H1 (cell line): ENCODE data around the gene YIPF1. TPM values are rescaled to one million over a fixed set of nuclear protein-coding genes. Genes with fewer than 3 reads are reported as not detected.

Experiments used
- CTCF ChIA-PET: fragments of 300-600 bp; sonication (Branson Sonifier 250); formaldehyde crosslinking; loops from one replicate; lab custom pipeline; 2021; ENCODE audit not compliant: partially characterized antibody; lab: Charles Lee
- POLR2A ChIA-PET: fragments of 300-600 bp; sonication (Branson Sonifier 250); formaldehyde crosslinking; loops from one replicate; lab custom pipeline; 2021; ENCODE audit warnings: inconsistent platforms; ENCODE audit not compliant: partially characterized antibody; lab: Charles Lee
- DNase-seq, 2 experiments: peaks; one replicate each; pipeline versions ENCODE4 v3.0.0 to v3.0.0-alpha.2; 2010 to 2022; ENCODE audit warnings: low spot score in 2 of 2, low read depth in 1 of 2, mixed read lengths in 1 of 2
- FAIRE-seq: peaks from 2 replicates; lab custom pipeline; 2011; peaks lifted over from hg19 to GRCh38; lab: Jason Lieb, UNC
- H2AFZ ChIP-seq: 2 replicates; pipeline ENCODE4 v1.8.1; 2012; ENCODE audit warnings: low read length, inconsistent platforms
- H2AK5ac ChIP-seq: 2 replicates; pipeline ENCODE4 v1.6.1; 2013; ENCODE audit warnings: low read depth, low read length
- H2BK120ac ChIP-seq: replicated peaks from 2 replicates; pipeline ENCODE3; 2013; ENCODE audit warnings: low read depth, low read length, inconsistent platforms
- H2BK12ac ChIP-seq: 2 replicates; pipeline ENCODE4 v1.6.1; 2013; ENCODE audit warnings: low read depth, low read length
- H2BK15ac ChIP-seq: 2 replicates; pipeline ENCODE4 v1.6.1; 2013; ENCODE audit warnings: low read length
- H2BK20ac ChIP-seq: 2 replicates; pipeline ENCODE4 v1.6.1; 2013; ENCODE audit warnings: low read length
- H2BK5ac ChIP-seq: 2 replicates; pipeline ENCODE4 v1.6.1; 2013; ENCODE audit warnings: low read depth, low read length
- H3K14ac ChIP-seq: 2 replicates; pipeline ENCODE4 v1.6.1; 2013; ENCODE audit warnings: inconsistent platforms; ENCODE audit not compliant: insufficient read length
- H3K18ac ChIP-seq: 2 replicates; pipeline ENCODE4 v1.6.1; 2013; ENCODE audit warnings: low read length; ENCODE audit errors: extremely low read depth
- H3K23ac ChIP-seq: 2 replicates; pipeline ENCODE4 v1.6.1; 2013; ENCODE audit warnings: inconsistent platforms; ENCODE audit not compliant: insufficient read length
- H3K23me2 ChIP-seq: 2 replicates; pipeline ENCODE4 v1.6.1; 2013; ENCODE audit warnings: low read depth, low read length
- H3K27ac ChIP-seq: 2 replicates; pipeline ENCODE4 v1.6.1; 2011; ENCODE audit warnings: low read depth, low read length, inconsistent platforms
- H3K27me3 ChIP-seq, 4 experiments: replicated peaks in 1 of 4; 1 replicate in 1 of 4; 2 replicates in 3 of 4; pipeline versions ENCODE4 v1.6.1 to v1.8.1; 2011 to 2013; ENCODE audit warnings: low read length in 3 of 4, mild to moderate bottlenecking in 3 of 4, inconsistent platforms in 2 of 4, mixed read lengths in 2 of 4, moderate library complexity in 1 of 4; ENCODE audit not compliant: control insufficient read depth in 3 of 4, insufficient read depth in 3 of 4; ENCODE audit errors: extremely low read depth in 1 of 4
- H3K36me3 ChIP-seq, 4 experiments: 2 replicates each; pipeline versions ENCODE4 v1.6.1 to v1.8.1; 2011 to 2013; ENCODE audit warnings: mild to moderate bottlenecking in 4 of 4, low read length in 3 of 4, moderate library complexity in 2 of 4, control low read depth in 1 of 4, inconsistent platforms in 1 of 4; ENCODE audit not compliant: insufficient read depth in 4 of 4, control insufficient read depth in 2 of 4
- H3K4ac ChIP-seq: replicated peaks from 2 replicates; pipeline ENCODE3; 2013; ENCODE audit warnings: low read length, low read depth, mixed read lengths, inconsistent platforms; ENCODE audit not compliant: insufficient read length
- H3K4me1 ChIP-seq, 4 experiments: replicated peaks in 1 of 4; 1 replicate in 1 of 4; 2 replicates in 3 of 4; pipeline versions ENCODE4 v1.6.1 to v1.8.1; 2011 to 2013; ENCODE audit warnings: low read length in 3 of 4, inconsistent platforms in 2 of 4, mixed read lengths in 1 of 4; ENCODE audit not compliant: insufficient read depth in 4 of 4, control insufficient read depth in 3 of 4
- H3K4me2 ChIP-seq, 2 experiments: 2 replicates each; pipeline versions ENCODE4 v1.6.1 to v1.8.1; 2011 to 2013; ENCODE audit warnings: low read depth in 2 of 2, low read length in 2 of 2, control low read depth in 1 of 2, inconsistent platforms in 1 of 2, mild to moderate bottlenecking in 1 of 2; ENCODE audit not compliant: insufficient read depth in 1 of 2
- H3K4me3 ChIP-seq, 4 experiments: fragments of 200-600, 300-600 bp in 1 of 4; sonication (generic), shearing (Covaris generic), sonication (Bioruptor Twin) in 1 of 4; 2 replicates each; pipeline versions ENCODE4 v1.5.1 to v1.8.1; 2011 to 2016; ENCODE audit warnings: low read length in 4 of 4, low read depth in 3 of 4, control low read depth in 2 of 4, inconsistent platforms in 2 of 4, mild to moderate bottlenecking in 2 of 4, mixed read lengths in 1 of 4, moderate library complexity in 1 of 4; ENCODE audit not compliant: insufficient read depth in 2 of 4; ENCODE audit errors: extremely low read depth in 1 of 4
- H3K56ac ChIP-seq: replicated peaks from 2 replicates; pipeline ENCODE3; 2013; ENCODE audit warnings: low read depth, mild to moderate bottlenecking, mixed read lengths, low read length, inconsistent platforms; ENCODE audit not compliant: insufficient read length
- H3K79me1 ChIP-seq: 2 replicates; pipeline ENCODE4 v1.6.1; 2013; ENCODE audit warnings: low read depth, low read length, control low read depth
- H3K79me2 ChIP-seq, 2 experiments: 2 replicates each; pipeline versions ENCODE4 v1.6.1 to v1.8.1; 2012 to 2013; ENCODE audit warnings: low read length in 2 of 2, mild to moderate bottlenecking in 2 of 2, inconsistent platforms in 1 of 2; ENCODE audit not compliant: insufficient read depth in 2 of 2, control insufficient read depth in 1 of 2
- H3K9ac ChIP-seq, 4 experiments: replicated peaks in 1 of 4; 1 replicate in 1 of 4; 2 replicates in 3 of 4; pipeline versions ENCODE4 v1.6.1 to v1.8.1; 2011 to 2013; ENCODE audit warnings: low read depth in 3 of 4, low read length in 3 of 4, control low read depth in 2 of 4, mild to moderate bottlenecking in 2 of 4, moderate library complexity in 2 of 4, inconsistent platforms in 1 of 4; ENCODE audit errors: extremely low read depth in 1 of 4
- H3K9me3 ChIP-seq, 2 experiments: 2 replicates each; pipeline versions ENCODE4 v1.6.1 to v1.8.1; 2012 to 2013; ENCODE audit warnings: mild to moderate bottlenecking in 2 of 2, moderate library complexity in 2 of 2, control low read depth in 1 of 2, inconsistent platforms in 1 of 2, low read depth in 1 of 2, low read length in 1 of 2, mixed read lengths in 1 of 2; ENCODE audit not compliant: insufficient read depth in 2 of 2
- H4K20me1 ChIP-seq, 2 experiments: replicated peaks in 1 of 2; 2 replicates each; pipeline versions ENCODE3 to v1.8.1; 2011 to 2013; ENCODE audit warnings: inconsistent platforms in 2 of 2, low read length in 2 of 2, mild to moderate bottlenecking in 1 of 2; ENCODE audit not compliant: insufficient read depth in 2 of 2, control insufficient read depth in 1 of 2
- H4K5ac ChIP-seq: 2 replicates; pipeline ENCODE4 v1.6.1; 2013; ENCODE audit warnings: low read length, low read depth, mixed read lengths, inconsistent platforms; ENCODE audit not compliant: insufficient read length
- H4K8ac ChIP-seq: 2 replicates; pipeline ENCODE4 v1.8.0; 2013; ENCODE audit warnings: mild to moderate bottlenecking, moderate library complexity, low read length, inconsistent platforms; ENCODE audit not compliant: insufficient read depth; ENCODE audit errors: extremely low read depth
- H4K91ac ChIP-seq: replicated peaks from 2 replicates; pipeline ENCODE3; 2013; ENCODE audit warnings: low read length, mixed read lengths, inconsistent platforms; ENCODE audit not compliant: insufficient read length
- ASH2L ChIP-seq: fragments of 200-600, 300-600 bp; sonication (generic); IDR thresholded peaks from one replicate; pipeline ENCODE4 v1.7.1; 2017; ENCODE audit warnings: low read length
- CREB1 ChIP-seq: IDR thresholded peaks from 2 replicates; pipeline ENCODE4 v1.6.1; 2012; ENCODE audit warnings: inconsistent platforms
- RXRA ChIP-seq: IDR thresholded peaks from 2 replicates; pipeline ENCODE4 v1.6.1; 2011; ENCODE audit warnings: low read depth, mild to moderate bottlenecking, low read length, moderate library complexity; ENCODE audit not compliant: insufficient read depth
- SP1 ChIP-seq: IDR thresholded peaks from 2 replicates; pipeline ENCODE4 v1.6.1; 2011; ENCODE audit warnings: low read depth, low read length
- polyA plus RNA-seq, 7 experiments: library from polyadenylated mRNA; depleted of rRNA in 3 of 7; stranded (reverse) in 5 of 7; unstranded in 2 of 7; fragments of >200 nt in 5 of 7; fragments of 200-250 nt in 2 of 7; gene quantifications; 1 replicate in 5 of 7; 2 replicates in 1 of 7; 4 replicates in 1 of 7; pipeline versions ENCODE4 v1.2.1 to v1.2.3, GENCODE V29; 2011 to 2013; ENCODE audit warnings: missing spikeins in 2 of 7, mixed read lengths in 2 of 7
- total RNA-seq: library from RNA; stranded (reverse); fragmentation: NEBNext Ultra II Directional; extraction: Animal tissue kit (Norgen Biotek cat#: 25700); gene quantifications from 2 replicates; pipeline ENCODE4 v1.2.1, GENCODE V29; 2021
- TF ChIP-seq, protein P1 (sequence below), 3 experiments: IDR thresholded peaks; 1 replicate in 2 of 3; 2 replicates in 1 of 3; pipeline versions ENCODE4 v1.5.1 to v1.6.1; 2011; ENCODE audit warnings: low read length in 3 of 3, mild to moderate bottlenecking in 3 of 3, inconsistent platforms in 2 of 3, low read depth in 1 of 3, moderate library complexity in 1 of 3; ENCODE audit not compliant: insufficient read depth in 1 of 3; ENCODE audit errors: control extremely low read depth in 1 of 3

YIPF1 gene
- total and polyA plus RNA-seq, 2 of the 8 experiments (the other 6 are each of a cell fraction or from before 2014, with no cell fraction given) = 31.8 to 53.7 TPM

DNA sequence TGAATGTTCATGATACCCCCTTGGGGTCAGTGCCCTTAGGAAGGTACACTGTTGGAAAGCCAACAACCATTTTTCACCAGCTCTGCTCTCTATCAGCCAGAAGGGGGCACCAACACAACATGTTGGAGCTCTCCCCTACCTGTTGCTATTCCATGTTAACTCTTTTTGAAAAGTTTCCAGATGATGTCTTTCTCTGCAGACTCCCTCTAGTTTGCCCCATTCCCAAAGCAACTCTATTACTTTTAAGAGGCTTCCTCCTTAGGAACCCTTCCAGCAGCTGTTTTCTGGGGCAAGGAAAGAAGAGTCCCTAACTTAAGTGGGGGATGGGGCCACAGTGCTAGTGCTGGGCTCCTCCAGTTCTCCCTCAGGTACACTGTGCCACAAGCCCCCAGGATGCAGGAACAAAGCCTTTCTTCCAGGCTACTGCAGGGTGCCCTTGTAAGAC lies 28.6 kb downstream of the YIPF1 start:
- Histone ChIP-seq H3K79me1 (no peaks in the 10 kb centered on the region), H3K36me3 (peaks cover 3 to 13% (median 9%) of the 10 kb centered on the region in 4 experiments; a peak in 5 of 8 replicates), H2AFZ (no peak overlapping the region), H3K4me3 (no peak overlapping the region; a peak in 1 of 8 replicates), H3K4me2 (peak overlapping the region in 1 of 2 experiments; percentile 34; a peak in 2 of 4 replicates), H3K56ac (no peak overlapping the region), H3K4me1 (peaks cover 0 to 3% (median 0%) of the 10 kb centered on the region in 4 experiments; a peak in 1 of 7 replicates), H2BK20ac (no peak overlapping the region), H3K79me2 (no peaks in the 10 kb centered on the region), H4K5ac (no peak overlapping the region), H3K4ac (no peak overlapping the region), H3K23ac (no peak overlapping the region), H2BK120ac (no peak overlapping the region), H3K23me2 (no peaks in the 10 kb centered on the region), H3K27me3 (no peaks in the 10 kb centered on the region), H4K8ac (no peak overlapping the region), H4K20me1 (no peaks in the 10 kb centered on the region), H2AK5ac (no peak overlapping the region), H3K9ac (no peak overlapping the region), H3K14ac (no peak overlapping the region), H4K91ac (no peak overlapping the region), H3K9me3 (no peaks in the 10 kb centered on the region), H2BK5ac (no peak overlapping the region), H3K18ac (no peak overlapping the region), H3K27ac (no peak overlapping the region), H2BK15ac (no peak overlapping the region), H2BK12ac (no peak overlapping the region)
- DNase-seq (peak in 1 of 2 experiments; percentile 58), FAIRE-seq (peak; percentile 95)
- POLR2A ChIA-PET = interaction anchor here (0.7 to 2.6 kb wide), 7 partner anchors 10 to 109 kb away, joined by 3 to 8 read pairs (median 4); partner anchors contain the start of genes IFT25 and LRRC42
- CTCF ChIA-PET = interaction anchor here (0.6 to 7.8 kb wide), 41 partner anchors 11 to 224 kb away, joined by 3 to 123 read pairs (median 5); partner anchors contain the start of genes DIO1, IFT25, LRRC42 and YIPF1
- TF ChIP-seq SP1 = peak; percentile 39; the same call in 1 of the 2 replicates
- TF ChIP-seq, protein P1, sequence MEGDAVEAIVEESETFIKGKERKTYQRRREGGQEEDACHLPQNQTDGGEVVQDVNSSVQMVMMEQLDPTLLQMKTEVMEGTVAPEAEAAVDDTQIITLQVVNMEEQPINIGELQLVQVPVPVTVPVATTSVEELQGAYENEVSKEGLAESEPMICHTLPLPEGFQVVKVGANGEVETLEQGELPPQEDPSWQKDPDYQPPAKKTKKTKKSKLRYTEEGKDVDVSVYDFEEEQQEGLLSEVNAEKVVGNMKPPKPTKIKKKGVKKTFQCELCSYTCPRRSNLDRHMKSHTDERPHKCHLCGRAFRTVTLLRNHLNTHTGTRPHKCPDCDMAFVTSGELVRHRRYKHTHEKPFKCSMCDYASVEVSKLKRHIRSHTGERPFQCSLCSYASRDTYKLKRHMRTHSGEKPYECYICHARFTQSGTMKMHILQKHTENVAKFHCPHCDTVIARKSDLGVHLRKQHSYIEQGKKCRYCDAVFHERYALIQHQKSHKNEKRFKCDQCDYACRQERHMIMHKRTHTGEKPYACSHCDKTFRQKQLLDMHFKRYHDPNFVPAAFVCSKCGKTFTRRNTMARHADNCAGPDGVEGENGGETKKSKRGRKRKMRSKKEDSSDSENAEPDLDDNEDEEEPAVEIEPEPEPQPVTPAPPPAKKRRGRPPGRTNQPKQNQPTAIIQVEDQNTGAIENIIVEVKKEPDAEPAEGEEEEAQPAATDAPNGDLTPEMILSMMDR (IDR thresholded peaks at IDR 0.05; ENCODE audit: control extremely low read depth in 1 of 3, insufficient read depth in 1 of 3, low read depth in 1 of 3, low read length in 3 of 3) = peak; percentile 46 to 93 (median 85)
- no peak for TF ChIP-seq ASH2L
- no peak for TF ChIP-seq CREB1
- TF ChIP-seq RXRA = no peak
